SK-N-SH (cell line): ENCODE data around the gene NFKB2.

ENCODE experiments used
- CHD2 ChIP-seq: fragments of 150-350 bp; IDR thresholded peaks from 2 replicates; pipeline ENCODE4 v1.6.1; 2018; ENCODE audit warnings: low read length; ENCODE audit not compliant: partially characterized antibody
- EP300 ChIP-seq, 2 experiments: IDR thresholded peaks; 2 replicates each; pipeline versions ENCODE4 v1.4.0 to v1.6.1; 2012; ENCODE audit warnings: borderline replicate concordance in 1 of 2, low read depth in 1 of 2, low read length in 1 of 2
- EZH2phosphoT487 ChIP-seq: fragments of 200-600 bp; sonication (generic); IDR thresholded peaks from 2 replicates; pipeline ENCODE4 v1.6.1; 2017; ENCODE audit warnings: low read depth, mixed run types, mild to moderate bottlenecking, antibody characterized with exemption, moderate library complexity, borderline replicate concordance
- FOSL2 ChIP-seq: IDR thresholded peaks from 2 replicates; pipeline ENCODE4 v1.4.0; 2012; ENCODE audit warnings: low read depth, mild to moderate bottlenecking, moderate library complexity, borderline replicate concordance
- MAX ChIP-seq: IDR thresholded peaks from 2 replicates; pipeline ENCODE4 v1.4.0; 2012; ENCODE audit warnings: low read depth
- POLR2AphosphoS5 ChIP-seq: IDR thresholded peaks from 2 replicates; pipeline ENCODE4 v1.6.1; 2012; ENCODE audit warnings: low read depth, low read length
- SMC3 ChIP-seq: IDR thresholded peaks from 2 replicates; pipeline ENCODE4 v1.6.1; 2012; ENCODE audit warnings: low read depth, low read length, improper control_type of control experiment
- TAF1 ChIP-seq: IDR thresholded peaks from 2 replicates; pipeline ENCODE4 v1.6.1; 2012; ENCODE audit warnings: low read depth, mild to moderate bottlenecking, low read length, moderate library complexity, borderline replicate concordance
- YY1 ChIP-seq: IDR thresholded peaks from 2 replicates; pipeline ENCODE4 v1.4.0; 2012; ENCODE audit warnings: low read depth, mild to moderate bottlenecking
- TF ChIP-seq, protein P1 (sequence below): fragments of 200-600 bp; sonication (generic); IDR thresholded peaks from 2 replicates; pipeline ENCODE4 v1.6.1; 2017; ENCODE audit warnings: antibody characterized with exemption, mild to moderate bottlenecking, moderate library complexity
- TF ChIP-seq, protein P2 (sequence below): IDR thresholded peaks from 2 replicates; pipeline ENCODE4 v1.4.0; 2012; ENCODE audit warnings: low read depth, borderline replicate concordance
- TF ChIP-seq, protein P3 (sequence below): fragments of 150-350 bp; IDR thresholded peaks from 2 replicates; pipeline ENCODE4 v1.6.1; 2017; ENCODE audit warnings: antibody characterized with exemption, low read length, low read depth, borderline replicate concordance

DNA sequence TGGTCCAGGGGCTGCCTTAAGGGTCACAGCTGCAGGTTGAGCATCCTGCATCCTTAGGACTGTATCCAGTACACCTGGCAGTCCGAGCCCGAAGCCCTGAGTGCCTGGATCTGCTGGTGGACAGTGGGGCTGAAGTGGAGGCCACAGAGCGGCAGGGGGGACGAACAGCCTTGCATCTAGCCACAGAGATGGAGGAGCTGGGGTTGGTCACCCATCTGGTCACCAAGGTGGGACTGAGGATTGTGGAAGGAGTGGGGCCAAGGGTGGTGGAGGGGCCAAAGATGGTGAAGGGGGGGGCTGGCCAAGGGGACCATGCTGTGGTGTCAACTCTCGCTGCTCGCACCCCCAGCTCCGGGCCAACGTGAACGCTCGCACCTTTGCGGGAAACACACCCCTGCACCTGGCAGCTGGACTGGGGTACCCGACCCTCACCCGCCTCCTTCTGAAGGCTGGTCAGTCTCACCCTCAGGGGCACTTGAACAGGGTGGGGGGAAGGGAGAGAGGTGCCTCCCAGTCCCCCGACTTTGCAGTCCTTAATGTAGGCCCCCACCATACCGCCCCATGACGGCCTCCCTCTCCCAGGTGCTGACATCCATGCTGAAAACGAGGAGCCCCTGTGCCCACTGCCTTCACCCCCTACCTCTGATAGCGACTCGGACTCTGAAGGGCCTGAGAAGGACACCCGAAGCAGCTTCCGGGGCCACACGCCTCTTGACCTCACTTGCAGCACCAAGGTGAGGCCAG, 5.3 kb downstream of the NFKB2 start:
- TF ChIP-seq YY1 (no peak), CHD2 (no peak), TAF1 (no peak), SMC3 (no peak), FOSL2 (no peak), POLR2AphosphoS5 (no peak), MAX (no peak), EP300 (IDR thresholded peaks at IDR 0.05; ENCODE audit: borderline replicate concordance in 1 of 2, low read depth in 1 of 2, low read length in 1 of 2) (no peak), EZH2phosphoT487 (no peak)
- TF ChIP-seq, protein P1, sequence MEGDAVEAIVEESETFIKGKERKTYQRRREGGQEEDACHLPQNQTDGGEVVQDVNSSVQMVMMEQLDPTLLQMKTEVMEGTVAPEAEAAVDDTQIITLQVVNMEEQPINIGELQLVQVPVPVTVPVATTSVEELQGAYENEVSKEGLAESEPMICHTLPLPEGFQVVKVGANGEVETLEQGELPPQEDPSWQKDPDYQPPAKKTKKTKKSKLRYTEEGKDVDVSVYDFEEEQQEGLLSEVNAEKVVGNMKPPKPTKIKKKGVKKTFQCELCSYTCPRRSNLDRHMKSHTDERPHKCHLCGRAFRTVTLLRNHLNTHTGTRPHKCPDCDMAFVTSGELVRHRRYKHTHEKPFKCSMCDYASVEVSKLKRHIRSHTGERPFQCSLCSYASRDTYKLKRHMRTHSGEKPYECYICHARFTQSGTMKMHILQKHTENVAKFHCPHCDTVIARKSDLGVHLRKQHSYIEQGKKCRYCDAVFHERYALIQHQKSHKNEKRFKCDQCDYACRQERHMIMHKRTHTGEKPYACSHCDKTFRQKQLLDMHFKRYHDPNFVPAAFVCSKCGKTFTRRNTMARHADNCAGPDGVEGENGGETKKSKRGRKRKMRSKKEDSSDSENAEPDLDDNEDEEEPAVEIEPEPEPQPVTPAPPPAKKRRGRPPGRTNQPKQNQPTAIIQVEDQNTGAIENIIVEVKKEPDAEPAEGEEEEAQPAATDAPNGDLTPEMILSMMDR, result no peak
- TF ChIP-seq, protein P2, sequence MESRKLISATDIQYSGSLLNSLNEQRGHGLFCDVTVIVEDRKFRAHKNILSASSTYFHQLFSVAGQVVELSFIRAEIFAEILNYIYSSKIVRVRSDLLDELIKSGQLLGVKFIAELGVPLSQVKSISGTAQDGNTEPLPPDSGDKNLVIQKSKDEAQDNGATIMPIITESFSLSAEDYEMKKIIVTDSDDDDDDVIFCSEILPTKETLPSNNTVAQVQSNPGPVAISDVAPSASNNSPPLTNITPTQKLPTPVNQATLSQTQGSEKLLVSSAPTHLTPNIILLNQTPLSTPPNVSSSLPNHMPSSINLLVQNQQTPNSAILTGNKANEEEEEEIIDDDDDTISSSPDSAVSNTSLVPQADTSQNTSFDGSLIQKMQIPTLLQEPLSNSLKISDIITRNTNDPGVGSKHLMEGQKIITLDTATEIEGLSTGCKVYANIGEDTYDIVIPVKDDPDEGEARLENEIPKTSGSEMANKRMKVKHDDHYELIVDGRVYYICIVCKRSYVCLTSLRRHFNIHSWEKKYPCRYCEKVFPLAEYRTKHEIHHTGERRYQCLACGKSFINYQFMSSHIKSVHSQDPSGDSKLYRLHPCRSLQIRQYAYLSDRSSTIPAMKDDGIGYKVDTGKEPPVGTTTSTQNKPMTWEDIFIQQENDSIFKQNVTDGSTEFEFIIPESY, result no peak
- TF ChIP-seq, protein P3, sequence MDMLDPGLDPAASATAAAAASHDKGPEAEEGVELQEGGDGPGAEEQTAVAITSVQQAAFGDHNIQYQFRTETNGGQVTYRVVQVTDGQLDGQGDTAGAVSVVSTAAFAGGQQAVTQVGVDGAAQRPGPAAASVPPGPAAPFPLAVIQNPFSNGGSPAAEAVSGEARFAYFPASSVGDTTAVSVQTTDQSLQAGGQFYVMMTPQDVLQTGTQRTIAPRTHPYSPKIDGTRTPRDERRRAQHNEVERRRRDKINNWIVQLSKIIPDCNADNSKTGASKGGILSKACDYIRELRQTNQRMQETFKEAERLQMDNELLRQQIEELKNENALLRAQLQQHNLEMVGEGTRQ, result no peak
